ENCODE results near the gene CSRNP2. TPM values are rescaled to one million over a fixed set of nuclear protein-coding genes. Genes with fewer than 3 reads are reported as not detected.

Gene CSRNP2
- total RNA-seq, result 24.3 and 27.1 TPM in 2 replicates

GRCh38 chr12:51083126-51083833 is at the start of gene CSRNP2:
TSS of gene CSRNP2 (minus strand) at chr12:51083596. CDS start at chr12:51076561, 7,035 bp downstream.

GRCh38 chr12:51047655-51048540 is 35.5 kb downstream of the CSRNP2 start, which contains the start of gene LETMD1:
TSS of gene LETMD1 (plus strand) at chr12:51048327. CDS start at chr12:51048357, 30 bp downstream.

GRCh38 chr12:51025836-51026638 is 57.4 kb downstream of the CSRNP2 start, which contains the start of gene SLC11A2:
TSS of gene SLC11A2 (minus strand) at chr12:51026384. CDS start at chr12:51010728, 15,656 bp downstream.

Small RNA genes within 50 kb of the gene (small RNA-seq; reads per million reads assigned to genes)
- gene RNU6-1273P (not detected), gene RNU6-87P (not detected)

Other genes with a start within 250 kb of the CSRNP2 start
- not detected in 2 replicates for gene TMPRSS12, start 240.7 kb downstream of the CSRNP2 start, total RNA-seq
- not detected in 2 replicates for gene HIGD1C, start 131.1 kb downstream of the CSRNP2 start, total RNA-seq
- 55.6 and 56.4 TPM in 2 replicates for gene SLC11A2, start 57.2 kb downstream of the CSRNP2 start, total RNA-seq
- gene LETMD1, start 35.3 kb downstream of the CSRNP2 start, total RNA-seq, result 55.1 and 64.2 TPM in 2 replicates
- gene TFCP2, start 89.5 kb upstream of the CSRNP2 start, total RNA-seq, result 11.5 and 11.6 TPM in 2 replicates
- gene POU6F1, start 134.5 kb upstream of the CSRNP2 start, total RNA-seq, result 7.9 and 9.9 TPM in 2 replicates
- gene DAZAP2, start 155.2 kb upstream of the CSRNP2 start, total RNA-seq, result 169 and 224 TPM in 2 replicates
- gene SMAGP, start 186.8 kb upstream of the CSRNP2 start, total RNA-seq, result 7.4 and 9.3 TPM in 2 replicates
- gene BIN2, start 240.6 kb upstream of the CSRNP2 start, total RNA-seq, result not detected in 2 replicates